ENCODE results near the gene CENPP.
"Not testable (repeated sequence)": the region's sequence is repeated elsewhere in the genome, so short reads cannot be mapped to it uniquely, and the experiment has no call there.

The CENPP gene

GRCh38 chr9:92592537-92592936 is 266.8 kb downstream of the CENPP start:
- no peak overlapping the region for H3K27ac ChIP-seq
- TF ChIP-seq, protein P1, sequence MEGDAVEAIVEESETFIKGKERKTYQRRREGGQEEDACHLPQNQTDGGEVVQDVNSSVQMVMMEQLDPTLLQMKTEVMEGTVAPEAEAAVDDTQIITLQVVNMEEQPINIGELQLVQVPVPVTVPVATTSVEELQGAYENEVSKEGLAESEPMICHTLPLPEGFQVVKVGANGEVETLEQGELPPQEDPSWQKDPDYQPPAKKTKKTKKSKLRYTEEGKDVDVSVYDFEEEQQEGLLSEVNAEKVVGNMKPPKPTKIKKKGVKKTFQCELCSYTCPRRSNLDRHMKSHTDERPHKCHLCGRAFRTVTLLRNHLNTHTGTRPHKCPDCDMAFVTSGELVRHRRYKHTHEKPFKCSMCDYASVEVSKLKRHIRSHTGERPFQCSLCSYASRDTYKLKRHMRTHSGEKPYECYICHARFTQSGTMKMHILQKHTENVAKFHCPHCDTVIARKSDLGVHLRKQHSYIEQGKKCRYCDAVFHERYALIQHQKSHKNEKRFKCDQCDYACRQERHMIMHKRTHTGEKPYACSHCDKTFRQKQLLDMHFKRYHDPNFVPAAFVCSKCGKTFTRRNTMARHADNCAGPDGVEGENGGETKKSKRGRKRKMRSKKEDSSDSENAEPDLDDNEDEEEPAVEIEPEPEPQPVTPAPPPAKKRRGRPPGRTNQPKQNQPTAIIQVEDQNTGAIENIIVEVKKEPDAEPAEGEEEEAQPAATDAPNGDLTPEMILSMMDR (conservative IDR thresholded peaks at IDR 0.05) = no peak

GRCh38 chr9:92592946-92593861 is 267.5 kb downstream of the CENPP start:
- TF ChIP-seq, protein P1 (conservative IDR thresholded peaks at IDR 0.05) = no peak
- H3K27ac ChIP-seq = no peak overlapping the region

DNA sequence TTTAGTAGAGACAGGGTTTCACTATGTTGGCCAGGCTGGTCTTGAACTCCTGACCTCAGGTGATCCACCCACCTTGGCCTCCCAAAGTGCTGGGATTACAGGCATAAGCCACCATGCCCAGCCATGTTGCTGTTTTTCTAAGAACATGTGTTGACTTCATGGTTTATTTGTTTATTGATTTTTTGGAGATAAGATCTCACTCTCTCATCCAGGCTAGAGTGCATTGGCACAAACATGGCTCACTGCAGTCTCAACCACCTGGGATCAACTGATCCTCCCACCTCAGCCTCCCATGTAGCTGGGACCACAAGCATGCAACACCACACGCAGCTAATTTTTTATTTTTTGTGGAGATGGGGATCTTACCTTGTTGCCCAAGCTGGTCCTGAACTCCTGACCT is 269.3 kb downstream of the CENPP start:
- not testable (repeated sequence) for H3K27ac ChIP-seq

GRCh38 chr9:92595930-92596329 is 270.2 kb downstream of the CENPP start:
- H3K27ac ChIP-seq = no peak overlapping the region
- TF ChIP-seq, protein P1 (conservative IDR thresholded peaks at IDR 0.05) = no peak

GRCh38 chr9:92598382-92598781 is 272.6 kb downstream of the CENPP start:
- TF ChIP-seq, protein P1 (conservative IDR thresholded peaks at IDR 0.05) = no peak
- H3K27ac ChIP-seq = no peak overlapping the region

DNA sequence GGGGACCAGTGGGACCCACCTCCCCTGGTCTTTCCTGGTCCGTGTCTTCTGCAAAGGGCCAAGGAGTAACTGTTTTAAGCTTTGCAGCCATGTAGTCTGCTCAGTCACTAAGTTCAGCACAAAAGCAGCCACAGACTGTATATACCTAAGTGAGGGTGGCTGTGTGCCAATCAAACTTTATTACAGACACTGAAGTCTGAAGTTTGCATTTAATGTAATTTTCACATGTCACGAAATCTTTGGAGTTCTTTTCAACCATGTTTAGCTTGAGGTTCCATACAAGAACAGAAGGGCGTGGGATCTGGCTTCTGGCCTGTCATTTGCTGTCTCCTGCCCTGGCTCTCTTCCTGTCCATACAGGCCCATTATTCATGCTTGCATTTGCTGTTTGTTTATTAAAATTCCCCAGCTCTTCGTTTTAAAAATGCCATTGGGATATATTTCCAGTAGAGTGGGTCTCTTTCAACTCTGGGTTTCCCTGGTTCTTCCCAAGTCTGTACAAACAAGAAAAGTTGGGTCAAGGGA is 274.2 kb downstream of the CENPP start:
- no peak overlapping the region for H3K27ac ChIP-seq
- TF ChIP-seq, protein P1 (conservative IDR thresholded peaks at IDR 0.05) = no peak

DNA sequence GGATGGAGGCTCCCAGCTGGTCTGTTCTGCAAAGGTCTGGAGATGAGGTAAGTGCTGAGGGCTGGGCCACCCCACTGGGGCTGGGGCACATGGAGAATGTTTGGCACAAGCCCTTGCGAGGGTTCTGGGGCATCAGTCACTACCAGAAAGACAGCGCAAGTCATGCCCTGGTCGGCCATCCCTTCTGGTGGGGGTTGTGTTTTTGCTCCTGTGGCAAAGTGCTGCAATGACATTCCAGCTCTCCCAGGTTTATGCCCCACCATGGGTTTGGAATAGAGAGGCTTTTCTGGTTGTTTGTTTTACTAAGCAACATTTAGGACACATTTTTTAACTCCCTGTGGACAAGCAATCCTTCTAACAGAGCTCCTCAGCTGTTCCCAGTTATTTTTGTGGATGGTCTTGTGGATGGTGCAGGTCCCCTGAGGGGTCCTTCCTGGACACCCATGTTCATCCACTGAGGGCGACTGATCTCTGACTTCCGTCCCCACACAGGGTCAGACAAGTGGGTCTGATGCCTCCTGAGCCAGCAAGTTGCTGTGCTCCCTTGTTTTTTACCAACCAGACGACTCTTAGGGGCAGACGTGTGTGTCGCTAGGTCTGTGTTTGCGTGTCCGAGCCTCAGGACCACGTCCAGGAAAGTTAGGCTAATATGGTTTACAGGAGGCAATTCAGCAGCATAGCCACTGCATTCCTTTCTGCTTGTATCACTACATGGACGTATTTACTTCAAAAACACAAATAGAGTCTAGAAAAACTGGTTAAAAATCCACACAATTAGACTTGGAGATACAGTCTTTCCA is 274.9 kb downstream of the CENPP start:
- no peak overlapping the region for H3K27ac ChIP-seq
- TF ChIP-seq, protein P1 (conservative IDR thresholded peaks at IDR 0.05) = no peak

Data from VCaP (cell line).